ENCODE data around the gene ZBTB26.

The ZBTB26 gene

DNA sequence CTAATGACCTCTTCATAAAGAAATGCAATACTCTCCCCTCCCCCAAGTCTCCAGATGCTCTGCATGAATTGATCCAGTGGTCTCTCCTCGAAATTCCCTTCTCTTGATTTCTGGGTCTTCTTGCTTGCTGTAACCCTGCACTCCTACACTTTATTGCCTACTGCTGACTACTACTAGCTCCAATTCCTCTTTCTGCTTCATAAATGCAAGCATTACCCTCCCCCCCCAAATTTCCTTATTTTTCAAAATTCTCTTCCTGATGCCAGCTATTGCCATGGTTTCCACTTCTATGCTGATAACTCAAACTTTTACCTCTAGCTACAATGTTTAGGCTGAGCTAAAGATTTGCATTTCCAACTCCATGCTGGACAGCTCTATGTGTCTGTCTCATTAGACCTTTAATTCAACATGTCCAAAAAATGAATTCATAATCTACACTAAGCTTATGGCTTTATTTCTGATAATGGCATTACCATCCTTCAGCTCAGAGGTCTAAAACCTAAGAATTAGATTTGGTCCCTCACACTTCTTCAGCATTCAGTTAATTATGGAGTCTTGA lies 1.4 kb downstream of the ZBTB26 start:
- H3K27ac ChIP-seq, result no peak overlapping the region
- TF ChIP-seq ZFX (IDR thresholded peaks at IDR 0.05; ENCODE audit: borderline replicate concordance), result no peak
- TF ChIP-seq, protein P1, sequence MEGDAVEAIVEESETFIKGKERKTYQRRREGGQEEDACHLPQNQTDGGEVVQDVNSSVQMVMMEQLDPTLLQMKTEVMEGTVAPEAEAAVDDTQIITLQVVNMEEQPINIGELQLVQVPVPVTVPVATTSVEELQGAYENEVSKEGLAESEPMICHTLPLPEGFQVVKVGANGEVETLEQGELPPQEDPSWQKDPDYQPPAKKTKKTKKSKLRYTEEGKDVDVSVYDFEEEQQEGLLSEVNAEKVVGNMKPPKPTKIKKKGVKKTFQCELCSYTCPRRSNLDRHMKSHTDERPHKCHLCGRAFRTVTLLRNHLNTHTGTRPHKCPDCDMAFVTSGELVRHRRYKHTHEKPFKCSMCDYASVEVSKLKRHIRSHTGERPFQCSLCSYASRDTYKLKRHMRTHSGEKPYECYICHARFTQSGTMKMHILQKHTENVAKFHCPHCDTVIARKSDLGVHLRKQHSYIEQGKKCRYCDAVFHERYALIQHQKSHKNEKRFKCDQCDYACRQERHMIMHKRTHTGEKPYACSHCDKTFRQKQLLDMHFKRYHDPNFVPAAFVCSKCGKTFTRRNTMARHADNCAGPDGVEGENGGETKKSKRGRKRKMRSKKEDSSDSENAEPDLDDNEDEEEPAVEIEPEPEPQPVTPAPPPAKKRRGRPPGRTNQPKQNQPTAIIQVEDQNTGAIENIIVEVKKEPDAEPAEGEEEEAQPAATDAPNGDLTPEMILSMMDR (IDR thresholded peaks at IDR 0.05), result no peak

- no peak overlapping the region for H3K27ac ChIP-seq
- TF ChIP-seq ZFX (IDR thresholded peaks at IDR 0.05; ENCODE audit: borderline replicate concordance), result no peak
- TF ChIP-seq, protein P1 (IDR thresholded peaks at IDR 0.05), result no peak
Observed at GRCh38 chr9:122923947-122924346, 7.4 kb downstream of the ZBTB26 start.

DNA sequence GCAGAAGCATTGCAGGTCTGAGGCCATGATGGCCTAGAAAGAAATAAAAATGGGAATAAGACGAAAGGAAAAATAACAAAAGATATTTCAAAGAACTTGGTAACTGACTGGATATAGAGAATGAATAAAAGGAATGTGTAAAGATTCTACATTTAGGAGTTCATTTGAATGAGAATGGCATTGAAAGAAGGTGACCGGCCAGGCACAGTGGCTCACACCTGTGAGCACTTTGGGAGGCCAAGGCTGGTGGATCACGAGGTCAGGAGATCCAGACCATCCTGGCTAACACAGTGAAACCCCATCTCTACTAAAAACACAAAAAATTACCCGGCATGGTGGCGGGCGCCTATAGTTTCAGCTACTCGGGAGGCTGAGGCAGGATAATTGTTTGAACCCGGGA lies 8.6 kb downstream of the ZBTB26 start:
- TF ChIP-seq, protein P1 (IDR thresholded peaks at IDR 0.05), result no peak
- no peak for TF ChIP-seq ZFX (IDR thresholded peaks at IDR 0.05; ENCODE audit: borderline replicate concordance)

GRCh38 chr9:122918310-122918709 lies 13.0 kb downstream of the ZBTB26 start:
- TF ChIP-seq, protein P1 (IDR thresholded peaks at IDR 0.05), result no peak
- no peak for TF ChIP-seq ZFX (IDR thresholded peaks at IDR 0.05; ENCODE audit: borderline replicate concordance)
- H3K27ac ChIP-seq, result no peak overlapping the region

More for the DNA sequence above, 8.6 kb downstream of the ZBTB26 start:
- H3K27ac ChIP-seq, result no peak overlapping the region

- no peak for TF ChIP-seq ZFX (IDR thresholded peaks at IDR 0.05; ENCODE audit: borderline replicate concordance)
- TF ChIP-seq, protein P1 (IDR thresholded peaks at IDR 0.05), result no peak
- peak within 1 kb of the TSS; percentile 86 for H3K27ac ChIP-seq
Observed at GRCh38 chr9:122912964-122913673, 18.2 kb downstream of the ZBTB26 start, which contains the start of gene ZBTB6. ZBTB6 (minus strand) TSS chr9:122913323; CDS start chr9:122912072, 1,251 bp downstream.

- H3K27ac ChIP-seq, result peak overlapping the region; percentile 86
- TF ChIP-seq, protein P1 (IDR thresholded peaks at IDR 0.05), result 0 out of 2 replicates have a peak, but pooled peaks have one; percentile 1
- no peak for TF ChIP-seq ZFX (IDR thresholded peaks at IDR 0.05; ENCODE audit: borderline replicate concordance)
Observed at GRCh38 chr9:122912671-122912963, 18.7 kb downstream of the ZBTB26 start.

DNA sequence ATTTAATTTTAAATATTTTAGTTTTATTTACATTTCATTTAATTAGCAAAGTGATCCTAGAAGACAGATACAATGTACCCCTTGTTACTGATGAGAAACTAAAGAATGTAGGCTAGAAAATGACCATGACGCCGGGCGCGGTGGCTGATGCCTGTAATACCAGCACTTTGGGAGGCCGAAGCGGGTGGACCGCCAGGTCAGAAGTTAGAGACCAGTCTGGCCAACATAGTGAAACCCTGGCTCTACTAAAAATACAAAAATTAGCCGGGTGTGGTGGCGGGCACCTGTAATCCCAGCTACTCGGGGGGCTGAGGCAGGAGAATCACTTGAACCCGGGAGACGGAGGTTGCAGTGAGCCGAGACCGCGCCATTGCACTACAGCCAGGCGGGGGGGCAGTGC lies 25.2 kb downstream of the ZBTB26 start:
- H3K27ac ChIP-seq, result peak overlapping the region; percentile 87
